Endodermal cell (in vitro differentiated cells): Measurements from ENCODE around the gene ENTPD2. TPM values are rescaled to one million over a fixed set of nuclear protein-coding genes. Genes with fewer than 3 reads are reported as not detected.

ENCODE experiments used
- DNase-seq: peaks from one replicate; pipeline ENCODE4 v3.0.0-alpha.2; 2017
- H3K27ac ChIP-seq: 2 replicates; pipeline ENCODE4 v1.5.1; 2013; ENCODE audit warnings: mild to moderate bottlenecking, low read depth, low read length, moderate library complexity
- H3K27me3 ChIP-seq: 2 replicates; pipeline ENCODE4 v1.6.1; 2013; ENCODE audit warnings: mild to moderate bottlenecking, low read length, moderate library complexity; ENCODE audit not compliant: insufficient read depth, control insufficient read depth, poor library complexity, severe bottlenecking
- H3K36me3 ChIP-seq: 2 replicates; pipeline ENCODE4 v1.7.0; 2013; ENCODE audit warnings: mild to moderate bottlenecking, low read length, moderate library complexity; ENCODE audit not compliant: control insufficient read depth, insufficient read depth
- H3K4me1 ChIP-seq: one replicate; pipeline ENCODE4 v1.7.0; 2013; ENCODE audit warnings: low read length; ENCODE audit not compliant: control insufficient read depth, insufficient read depth
- H3K4me3 ChIP-seq: 2 replicates; pipeline ENCODE4 v1.5.1; 2013; ENCODE audit warnings: mild to moderate bottlenecking, low read length, moderate library complexity
- H3K9ac ChIP-seq: 2 replicates; pipeline ENCODE4 v1.6.1; 2013; ENCODE audit warnings: mild to moderate bottlenecking, low read length, moderate library complexity; ENCODE audit not compliant: poor library complexity, severe bottlenecking; ENCODE audit errors: extremely low read depth
- H3K9me3 ChIP-seq: 2 replicates; pipeline ENCODE4 v1.6.1; 2013; ENCODE audit warnings: mild to moderate bottlenecking, low read length, moderate library complexity; ENCODE audit not compliant: control insufficient read depth
- H3K27ac Mint-ChIP-seq: 2 replicates; pipeline ENCODE4 v1.8.0; 2020; ENCODE audit warnings: mixed read lengths
- H3K27me3 Mint-ChIP-seq: 2 replicates; pipeline ENCODE4 v1.8.0; 2021; ENCODE audit warnings: mild to moderate bottlenecking, mixed read lengths; ENCODE audit not compliant: insufficient read depth
- H3K36me3 Mint-ChIP-seq: 2 replicates; pipeline ENCODE4 v1.8.0; 2020; ENCODE audit warnings: low read depth, mixed read lengths
- H3K4me1 Mint-ChIP-seq: 2 replicates; pipeline ENCODE4 v1.8.0; 2020; ENCODE audit warnings: mixed read lengths
- H3K4me3 Mint-ChIP-seq: 2 replicates; pipeline ENCODE4 v1.8.0; 2020; ENCODE audit warnings: mild to moderate bottlenecking, moderate library complexity, mixed read lengths
- H3K9me3 Mint-ChIP-seq: 2 replicates; pipeline ENCODE4 v1.8.0; 2020; ENCODE audit warnings: mild to moderate bottlenecking, mixed read lengths
- CTCF ChIP-seq: fragments of 200-600 bp; sonication (generic); conservative IDR thresholded peaks from 2 replicates; pipeline ENCODE4 v1.5.0; 2021; ENCODE audit warnings: antibody characterized with exemption, mild to moderate bottlenecking
- WGBS, 2 experiments: methylation state at CpG; one replicate each; pipeline versions ENCODE4 v1.1.5 to v1.1.7; 2013; ENCODE audit warnings: missing lambda C conversion rate in 2 of 2, mixed read lengths in 1 of 2; ENCODE audit not compliant: insufficient coverage in 1 of 2, insufficient read length in 1 of 2; 5-methylcytosine and 5-hydroxymethylcytosine counted together
- total RNA-seq, 2 donors: library from RNA; stranded (reverse); fragmentation: NEBNext Ultra II Directional in 1 of 2; extraction: Animal tissue kit (Norgen Biotek cat#: 25700) in 1 of 2; gene quantifications; 2 replicates in 1 of 2; 3 replicates in 1 of 2; pipeline ENCODE4 v1.2.1, GENCODE V29; 2021

Gene ENTPD2
- total RNA-seq, 2 donors from 2014 or later, result 1.2 to 2.4 TPM

GRCh38 chr9:137097761-137098462 lies 44.1 kb upstream of the ENTPD2 start:
- H3K36me3 Mint-ChIP-seq, result peaks cover 28% of the 10 kb centered on the region
- TF ChIP-seq CTCF, result no peak
- no peaks in the 10 kb centered on the region for H3K4me1 ChIP-seq
- H3K9me3 Mint-ChIP-seq, result peaks cover 3% of the 10 kb centered on the region
- H3K27me3 Mint-ChIP-seq, result no peaks in the 10 kb centered on the region
- H3K27me3 ChIP-seq, result no peaks in the 10 kb centered on the region
- no peak overlapping the region for H3K27ac Mint-ChIP-seq
- DNase-seq, result no peak
- no peak overlapping the region for H3K4me3 ChIP-seq
- H3K4me3 Mint-ChIP-seq, result no peak overlapping the region
- no peaks in the 10 kb centered on the region for H3K4me1 Mint-ChIP-seq
- H3K9ac ChIP-seq, result no peak overlapping the region
- H3K27ac ChIP-seq, result no peak overlapping the region
- peaks cover 14% of the 10 kb centered on the region for H3K9me3 ChIP-seq
- H3K36me3 ChIP-seq, result peaks cover 66% of the 10 kb centered on the region
- WGBS, 2 experiments, result 91 to 99% methylated on average over 14 to 20 of the region's 20 CpGs

GRCh38 chr9:137096785-137097546 lies 43.1 kb upstream of the ENTPD2 start:
- Mint-ChIP-seq H3K27ac (no peak overlapping the region), H3K27me3 (no peaks in the 10 kb centered on the region), H3K4me1 (no peaks in the 10 kb centered on the region), H3K36me3 (peaks cover 34% of the 10 kb centered on the region), H3K9me3 (peaks cover 3% of the 10 kb centered on the region), H3K4me3 (no peak overlapping the region)
- H3K4me3 ChIP-seq, result no peak overlapping the region
- H3K4me1 ChIP-seq, result no peaks in the 10 kb centered on the region
- peaks cover 4% of the 10 kb centered on the region for H3K9me3 ChIP-seq
- H3K9ac ChIP-seq, result no peak overlapping the region
- TF ChIP-seq CTCF, result no peak
- no peak overlapping the region for H3K27ac ChIP-seq
- WGBS, 2 experiments, result 93 to 95% methylated on average over 29 to 31 of the region's 31 CpGs
- no peak for DNase-seq
- no peaks in the 10 kb centered on the region for H3K27me3 ChIP-seq
- peaks cover 65% of the 10 kb centered on the region for H3K36me3 ChIP-seq

- no peaks in the 10 kb centered on the region for H3K27me3 ChIP-seq
- Mint-ChIP-seq H3K27ac (no peak overlapping the region), H3K27me3 (no peaks in the 10 kb centered on the region), H3K4me1 (no peaks in the 10 kb centered on the region), H3K9me3 (no peaks in the 10 kb centered on the region), H3K36me3 (peaks cover 38% of the 10 kb centered on the region), H3K4me3 (no peak overlapping the region)
- WGBS, 2 experiments, result 90 to 92% methylated on average over 27 to 30 of the region's 30 CpGs
- no peaks in the 10 kb centered on the region for H3K4me1 ChIP-seq
- H3K9ac ChIP-seq, result no peak overlapping the region
- no peak overlapping the region for H3K4me3 ChIP-seq
- H3K9me3 ChIP-seq, result no peaks in the 10 kb centered on the region
- no peak overlapping the region for H3K27ac ChIP-seq
- no peak for TF ChIP-seq CTCF
- no peak for DNase-seq
- peaks cover 61% of the 10 kb centered on the region for H3K36me3 ChIP-seq
Observed at GRCh38 chr9:137095664-137096517, 42.0 kb upstream of the ENTPD2 start.
